Activated T-cell treated with anti-CD3 and anti-CD28 coated beads, Interleukin-2, amount 50 U/mL, for 24 hours (primary cell): ENCODE results near the gene ACTL9.
"Not testable (repeated sequence)": the region's sequence is repeated elsewhere in the genome, so short reads cannot be mapped to it uniquely, and the experiment has no call there.

Source experiments
- DNase-seq: peaks from one replicate; pipeline ENCODE4 v3.0.0-alpha.2; 2020
- H3K27ac Mint-ChIP-seq: 2 replicates; pipeline ENCODE4 v1.8.0; 2020; ENCODE audit warnings: mild to moderate bottlenecking, mixed read lengths
- H3K27me3 Mint-ChIP-seq: 2 replicates; pipeline ENCODE4 v1.8.0; 2020; ENCODE audit warnings: mixed read lengths
- H3K36me3 Mint-ChIP-seq: 2 replicates; pipeline ENCODE4 v1.8.0; 2020; ENCODE audit warnings: low read depth, mixed read lengths
- H3K4me1 Mint-ChIP-seq: 2 replicates; pipeline ENCODE4 v1.8.0; 2020; ENCODE audit warnings: low read depth, mixed read lengths
- H3K4me3 Mint-ChIP-seq: 2 replicates; pipeline ENCODE4 v1.8.0; 2020; ENCODE audit warnings: mild to moderate bottlenecking, moderate library complexity, mixed read lengths
- H3K9me3 Mint-ChIP-seq: 2 replicates; pipeline ENCODE4 v1.8.0; 2020; ENCODE audit warnings: mixed read lengths

ACTL9 gene, protein sequence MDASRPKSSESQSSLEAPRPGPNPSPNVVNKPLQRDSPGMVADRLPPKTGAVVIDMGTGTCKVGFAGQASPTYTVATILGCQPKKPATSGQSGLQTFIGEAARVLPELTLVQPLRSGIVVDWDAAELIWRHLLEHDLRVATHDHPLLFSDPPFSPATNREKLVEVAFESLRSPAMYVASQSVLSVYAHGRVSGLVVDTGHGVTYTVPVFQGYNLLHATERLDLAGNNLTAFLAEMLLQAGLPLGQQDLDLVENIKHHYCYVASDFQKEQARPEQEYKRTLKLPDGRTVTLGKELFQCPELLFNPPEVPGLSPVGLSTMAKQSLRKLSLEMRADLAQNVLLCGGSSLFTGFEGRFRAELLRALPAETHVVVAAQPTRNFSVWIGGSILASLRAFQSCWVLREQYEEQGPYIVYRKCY

GRCh38 chr19:8698433-8699063, at the start of gene ACTL9:
ACTL9 (minus strand) TSS chr19:8698795; CDS start chr19:8698701, 94 bp downstream.
- Mint-ChIP-seq H3K9me3 (no peaks in the 10 kb centered on the region), H3K4me1 (peaks cover 40% of the 10 kb centered on the region), H3K27ac (no peak within 1 kb of the TSS), H3K4me3 (no peak within 1 kb of the TSS), H3K36me3 (no peaks in the 10 kb centered on the region), H3K27me3 (no peaks in the 10 kb centered on the region)
- DNase-seq = no peak

DNA sequence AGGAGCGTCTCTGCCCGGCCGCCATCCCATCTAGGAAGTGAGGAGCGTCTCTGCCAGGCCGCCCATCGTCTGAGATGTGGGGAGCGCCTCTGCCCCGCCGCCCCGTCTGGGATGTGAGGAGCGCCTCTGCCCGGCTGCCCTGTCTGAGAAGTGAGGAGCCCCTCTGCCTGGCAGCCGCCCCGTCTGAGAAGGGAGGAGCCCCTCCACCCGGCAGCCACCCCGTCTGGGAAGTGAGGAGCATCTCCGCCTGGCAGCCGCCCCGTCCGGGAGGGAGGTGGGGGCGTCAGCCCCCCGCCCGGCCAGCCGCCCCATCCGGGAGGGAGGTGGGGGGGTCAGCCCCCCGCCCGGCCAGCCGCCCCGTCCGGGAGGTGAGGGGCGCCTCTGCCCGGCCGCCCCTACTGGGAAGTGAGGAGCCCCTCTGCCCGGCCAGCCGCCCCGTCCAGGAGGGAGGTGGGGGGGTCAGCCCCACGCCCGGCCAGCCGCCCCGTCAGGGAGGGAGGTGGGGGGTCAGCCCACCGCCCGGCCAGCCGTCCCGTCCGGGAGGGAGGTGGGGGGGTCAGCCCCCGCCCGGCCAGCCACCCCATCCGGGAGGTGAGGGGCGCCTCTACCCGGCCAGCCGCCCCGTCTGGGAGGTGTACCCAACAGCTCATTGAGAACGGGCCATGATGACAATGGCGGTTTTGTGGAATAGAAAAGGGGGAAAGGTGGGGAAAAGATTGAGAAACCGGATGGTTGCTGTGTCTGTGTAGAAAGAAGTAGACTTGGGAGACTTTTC, 40.9 kb upstream of the ACTL9 start:
- H3K27ac Mint-ChIP-seq, H3K27me3 Mint-ChIP-seq, H3K4me3 Mint-ChIP-seq, H3K36me3 Mint-ChIP-seq, H3K4me1 Mint-ChIP-seq, H3K9me3 Mint-ChIP-seq, DNase-seq: not testable (repeated sequence)

- H3K27ac Mint-ChIP-seq = no peak overlapping the region
- no peaks in the 10 kb centered on the region for H3K4me1 Mint-ChIP-seq
- H3K36me3 Mint-ChIP-seq = no peaks in the 10 kb centered on the region
- H3K27me3 Mint-ChIP-seq = peaks cover 1% of the 10 kb centered on the region
- no peak overlapping the region for H3K4me3 Mint-ChIP-seq
- DNase-seq = no peak
- no peaks in the 10 kb centered on the region for H3K9me3 Mint-ChIP-seq
These were observed 39.8 kb upstream of the ACTL9 start for GRCh38 chr19:8738377-8738776.

DNA sequence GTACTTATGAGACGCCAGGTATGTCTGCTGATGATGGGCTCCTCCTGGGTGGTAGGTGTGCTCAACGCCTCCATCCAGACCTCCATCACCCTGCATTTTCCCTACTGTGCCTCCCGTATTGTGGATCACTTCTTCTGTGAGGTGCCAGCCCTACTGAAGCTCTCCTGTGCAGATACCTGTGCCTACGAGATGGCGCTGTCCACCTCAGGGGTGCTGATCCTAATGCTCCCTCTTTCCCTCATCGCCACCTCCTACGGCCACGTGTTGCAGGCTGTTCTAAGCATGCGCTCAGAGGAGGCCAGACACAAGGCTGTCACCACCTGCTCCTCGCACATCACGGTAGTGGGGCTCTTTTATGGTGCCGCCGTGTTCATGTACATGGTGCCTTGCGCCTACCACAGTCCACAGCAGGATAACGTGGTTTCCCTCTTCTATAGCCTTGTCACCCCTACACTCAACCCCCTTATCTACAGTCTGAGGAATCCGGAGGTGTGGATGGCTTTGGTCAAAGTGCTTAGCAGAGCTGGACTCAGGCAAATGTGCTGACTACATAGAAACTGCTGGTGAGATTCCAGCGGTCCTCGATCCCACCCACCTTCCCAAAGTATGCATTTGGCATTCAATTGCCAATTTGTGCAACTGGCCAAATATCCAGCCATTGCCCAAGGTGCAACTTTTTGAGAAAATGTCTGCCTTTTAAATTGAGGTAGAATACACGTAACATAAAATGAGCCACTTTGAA, 33.0 kb upstream of the ACTL9 start:
- H3K4me1 Mint-ChIP-seq = no peaks in the 10 kb centered on the region
- no peaks in the 10 kb centered on the region for H3K36me3 Mint-ChIP-seq
- peaks cover 8% of the 10 kb centered on the region for H3K27me3 Mint-ChIP-seq
- no peak for DNase-seq
- H3K27ac Mint-ChIP-seq = no peak overlapping the region
- H3K4me3 Mint-ChIP-seq = no peak overlapping the region
- H3K9me3 Mint-ChIP-seq = no peaks in the 10 kb centered on the region

DNA sequence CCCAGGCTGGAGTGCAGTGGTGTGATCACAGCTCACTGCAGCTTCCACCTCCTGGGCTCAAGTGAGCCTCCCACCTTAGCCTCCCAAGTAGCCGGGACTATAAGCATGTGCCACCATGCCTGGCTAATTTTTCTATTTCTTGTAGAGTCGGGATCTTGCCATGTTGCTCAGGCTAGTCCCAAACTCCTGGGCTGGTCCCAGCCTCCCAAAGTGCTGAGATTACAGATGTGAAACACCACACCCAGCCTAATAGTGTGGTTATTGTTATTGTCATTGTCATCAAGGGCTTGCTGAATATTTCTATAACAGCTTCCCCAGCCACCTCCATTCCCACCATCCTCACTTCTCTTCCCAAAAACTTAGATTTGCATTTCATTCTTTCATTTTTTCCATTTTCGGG, 25.7 kb upstream of the ACTL9 start:
- DNase-seq = no peak
- Mint-ChIP-seq H3K9me3 (peaks cover 2% of the 10 kb centered on the region), H3K36me3 (no peaks in the 10 kb centered on the region), H3K4me1 (no peaks in the 10 kb centered on the region), H3K27me3 (peaks cover 21% of the 10 kb centered on the region), H3K4me3 (no peak overlapping the region), H3K27ac (no peak overlapping the region)

- Mint-ChIP-seq H3K27me3 (peaks cover 21% of the 10 kb centered on the region), H3K36me3 (no peaks in the 10 kb centered on the region), H3K27ac (no peak overlapping the region), H3K4me3 (no peak overlapping the region), H3K4me1 (no peaks in the 10 kb centered on the region), H3K9me3 (peaks cover 5% of the 10 kb centered on the region)
- no peak for DNase-seq
These were observed 23.4 kb upstream of the ACTL9 start for GRCh38 chr19:8722032-8722431.

GRCh38 chr19:8721334-8721733, 22.7 kb upstream of the ACTL9 start, which contains the start of gene OR2Z1:
OR2Z1 (plus strand) TSS chr19:8721634; CDS start chr19:8731029, 9,395 bp downstream.
- H3K27me3 Mint-ChIP-seq = peaks cover 21% of the 10 kb centered on the region
- no peak for DNase-seq
- no peak within 1 kb of the TSS for H3K4me3 Mint-ChIP-seq
- no peaks in the 10 kb centered on the region for H3K36me3 Mint-ChIP-seq
- no peaks in the 10 kb centered on the region for H3K4me1 Mint-ChIP-seq
- H3K9me3 Mint-ChIP-seq = peaks cover 5% of the 10 kb centered on the region
- no peak within 1 kb of the TSS for H3K27ac Mint-ChIP-seq

GRCh38 chr19:8710337-8710736, 11.7 kb upstream of the ACTL9 start:
- H3K4me1 Mint-ChIP-seq = peaks cover 11% of the 10 kb centered on the region

DNA sequence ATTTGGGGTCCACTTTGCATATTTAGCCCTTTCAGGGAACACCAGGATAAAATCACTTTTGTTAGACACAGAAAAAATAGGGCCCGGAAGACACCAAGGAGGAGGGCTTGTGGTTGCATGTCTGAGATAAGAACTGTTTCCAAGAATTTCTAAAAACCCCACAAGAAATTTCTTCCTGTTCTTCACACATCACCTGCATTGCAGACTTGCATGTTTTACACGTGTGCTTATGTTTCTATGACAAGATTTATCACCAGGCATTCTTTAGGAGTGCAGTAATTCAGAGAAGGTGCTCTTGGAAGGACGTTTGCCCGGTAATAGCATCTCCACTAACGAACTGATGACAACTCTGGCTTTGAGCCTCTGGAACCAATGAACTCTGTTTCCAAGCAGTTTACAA, 7.1 kb upstream of the ACTL9 start:
- no peaks in the 10 kb centered on the region for H3K27me3 Mint-ChIP-seq
- H3K4me3 Mint-ChIP-seq = no peak overlapping the region
- peaks cover 53% of the 10 kb centered on the region for H3K4me1 Mint-ChIP-seq
- peak overlapping the region; percentile 18 for H3K27ac Mint-ChIP-seq
- DNase-seq = no peak
- no peaks in the 10 kb centered on the region for H3K36me3 Mint-ChIP-seq
- H3K9me3 Mint-ChIP-seq = no peaks in the 10 kb centered on the region

More at GRCh38 chr19:8710337-8710736, 11.7 kb upstream of the ACTL9 start:
- not testable (repeated sequence) for H3K27me3 Mint-ChIP-seq, H3K9me3 Mint-ChIP-seq, H3K4me3 Mint-ChIP-seq, H3K27ac Mint-ChIP-seq, DNase-seq, H3K36me3 Mint-ChIP-seq

DNA sequence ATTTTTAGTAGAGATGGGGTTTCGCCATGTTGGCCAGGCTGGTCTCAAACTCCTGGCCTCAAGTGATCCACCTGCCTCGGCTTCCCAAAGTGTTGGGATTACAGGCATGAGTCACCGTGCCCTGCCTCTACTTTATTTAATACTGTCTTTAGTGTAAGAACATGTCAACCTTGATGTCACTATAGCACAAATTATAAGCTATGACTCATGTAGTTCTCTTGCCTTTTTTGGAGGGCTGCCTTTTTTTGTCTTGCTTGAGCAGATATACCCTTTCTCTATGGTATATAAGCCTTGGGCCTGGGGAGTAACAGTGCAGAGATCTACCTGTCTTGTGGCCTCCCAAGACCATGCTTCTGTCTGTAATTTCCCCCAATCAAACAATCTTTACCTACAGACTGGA, 6.7 kb upstream of the ACTL9 start:
- not testable (repeated sequence) for DNase-seq, H3K4me3 Mint-ChIP-seq, H3K27me3 Mint-ChIP-seq, H3K9me3 Mint-ChIP-seq, H3K36me3 Mint-ChIP-seq
- Mint-ChIP-seq H3K4me1 (peaks cover 53% of the 10 kb centered on the region), H3K27ac (peak overlapping the region; percentile 20)

- Mint-ChIP-seq H3K27me3 (no peaks in the 10 kb centered on the region), H3K4me1 (peaks cover 51% of the 10 kb centered on the region), H3K9me3 (no peaks in the 10 kb centered on the region), H3K36me3 (no peaks in the 10 kb centered on the region), H3K27ac (no peak overlapping the region), H3K4me3 (no peak overlapping the region)
- no peak for DNase-seq
These were observed 4.6 kb upstream of the ACTL9 start for GRCh38 chr19:8703223-8703622.

DNA sequence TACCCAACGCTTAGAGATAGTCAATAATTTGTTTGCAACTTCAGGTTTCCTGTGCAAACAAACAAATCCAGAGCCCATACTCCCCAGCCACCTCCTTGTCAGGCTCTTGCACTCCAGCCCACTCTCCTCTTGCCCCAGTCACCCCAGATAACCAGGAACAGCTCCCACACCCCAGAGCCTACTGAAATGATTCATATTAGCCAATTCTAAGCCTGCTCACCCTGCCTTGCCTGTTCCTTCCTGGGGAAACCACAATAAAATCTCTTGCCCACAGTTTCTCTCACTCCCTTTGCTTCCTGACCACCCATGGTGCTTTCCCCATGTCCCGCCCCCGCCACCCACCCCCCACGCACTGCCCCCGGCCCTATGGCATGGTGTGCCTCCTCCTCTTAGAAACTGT, 3.8 kb upstream of the ACTL9 start:
- H3K36me3 Mint-ChIP-seq = no peaks in the 10 kb centered on the region
- H3K27ac Mint-ChIP-seq = peak overlapping the region; percentile 1
- peak overlapping the region; percentile 10 for H3K4me3 Mint-ChIP-seq
- DNase-seq = peak; percentile 50
- peaks cover 51% of the 10 kb centered on the region for H3K4me1 Mint-ChIP-seq
- no peaks in the 10 kb centered on the region for H3K27me3 Mint-ChIP-seq
- no peaks in the 10 kb centered on the region for H3K9me3 Mint-ChIP-seq

- Mint-ChIP-seq H3K4me3 (no peak overlapping the region), H3K36me3 (no peaks in the 10 kb centered on the region), H3K27me3 (no peaks in the 10 kb centered on the region), H3K4me1 (peaks cover 59% of the 10 kb centered on the region), H3K9me3 (no peaks in the 10 kb centered on the region), H3K27ac (no peak overlapping the region)
- no peak for DNase-seq
These were observed 2.4 kb upstream of the ACTL9 start for GRCh38 chr19:8700956-8701355.

DNA sequence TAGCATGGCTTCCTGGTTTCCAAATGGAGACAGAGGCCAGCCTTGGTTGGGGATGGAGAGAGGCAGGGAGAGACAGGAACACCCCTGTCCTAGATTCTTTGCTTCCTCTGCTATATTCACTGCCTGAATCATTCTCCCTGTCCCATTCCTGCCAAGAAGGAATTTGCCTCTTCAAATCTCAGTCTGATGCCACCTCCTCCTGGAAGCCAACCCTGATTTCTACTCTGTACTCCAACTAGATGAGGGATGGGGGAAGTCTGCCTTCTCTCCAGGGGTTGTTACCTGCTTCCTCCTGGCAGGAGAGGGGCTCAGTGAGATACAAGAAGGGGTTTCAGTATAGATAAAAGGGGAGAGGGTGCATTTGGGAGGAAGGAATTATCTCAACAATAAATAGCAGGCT, 1.3 kb upstream of the ACTL9 start:
- Mint-ChIP-seq H3K27ac (no peak overlapping the region), H3K4me3 (no peak overlapping the region), H3K9me3 (no peaks in the 10 kb centered on the region), H3K4me1 (peaks cover 50% of the 10 kb centered on the region), H3K27me3 (no peaks in the 10 kb centered on the region), H3K36me3 (no peaks in the 10 kb centered on the region)
- DNase-seq = no peak
